ENCODE data around the gene ZNF697. TPM values are rescaled to one million over a fixed set of nuclear protein-coding genes. Genes with fewer than 3 reads are reported as not detected.

Gene ZNF697
- total and polyA plus RNA-seq, 9 of the 15 experiments (the other 6 are each of a cell fraction or from before 2014, with no cell fraction given), result 2.1 to 13.6 (median 8.3) TPM

- no peak for TF ChIP-seq RERE (CRISPR knock-in tag; IDR thresholded peaks at IDR 0.05; ENCODE audit: borderline replicate concordance)
- no peak for TF ChIP-seq FIP1L1 (IDR thresholded peaks at IDR 0.05; ENCODE audit: low read depth, low read length, poor library complexity, severe bottlenecking)
- TF ChIP-seq ZNF609 (CRISPR knock-in tag; IDR thresholded peaks at IDR 0.05; ENCODE audit: borderline replicate concordance), result no peak
- no peak for TF ChIP-seq ZNF3 (CRISPR knock-in tag; IDR thresholded peaks at IDR 0.05)
- TF ChIP-seq KHSRP (IDR thresholded peaks at IDR 0.05), result no peak
- TF ChIP-seq PTRF (tag; IDR thresholded peaks at IDR 0.05), result no peak
These were observed 10.4 kb downstream of the ZNF697 start (continued) for GRCh38 chr1:119637710-119638109.
